Upper lobe of left lung (tissue), 4 donors: ENCODE data around the gene PBX4.

ENCODE experiments used
- EP300 ChIP-seq, 4 donors: sonication (generic); formaldehyde crosslinking; IDR thresholded peaks; one replicate each; pipeline ENCODE4 v1.5.1; 2017; ENCODE audit warnings: antibody characterized with exemption in 4 of 4, control low read depth in 2 of 4
- TF ChIP-seq, protein P1 (sequence below), 6 experiments: fragments of 450-650 bp in 4 of 6; fragments of 200-600 bp in 2 of 6; sonication (generic) in 2 of 6; IDR thresholded peaks; one replicate each; pipeline ENCODE4 v1.5.1; 2016 to 2019; ENCODE audit warnings: antibody characterized with exemption in 6 of 6

DNA sequence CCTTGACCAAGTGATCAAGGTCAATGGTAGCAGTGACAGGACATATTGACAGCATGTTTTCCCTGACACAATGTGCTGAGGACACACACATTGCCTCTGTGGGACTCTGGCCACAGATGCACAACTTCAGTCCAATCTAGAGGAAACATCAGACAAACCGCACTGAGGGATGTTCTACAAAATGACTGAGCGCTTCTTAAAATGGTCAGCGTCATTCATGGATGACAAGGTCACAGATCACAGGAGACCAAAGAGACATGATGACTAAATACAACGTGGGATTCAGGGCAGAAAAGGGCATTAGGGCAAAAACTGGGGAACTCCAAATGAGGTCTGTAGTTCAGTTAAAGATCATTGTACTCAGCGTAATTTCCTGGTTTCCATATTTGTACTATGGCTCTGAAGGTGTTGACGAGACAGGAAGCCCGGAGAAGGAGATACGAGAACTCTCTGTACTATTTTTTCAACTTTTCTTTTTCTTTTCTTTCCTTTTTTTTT is 20.6 kb downstream of the PBX4 start:
- TF ChIP-seq, protein P1, sequence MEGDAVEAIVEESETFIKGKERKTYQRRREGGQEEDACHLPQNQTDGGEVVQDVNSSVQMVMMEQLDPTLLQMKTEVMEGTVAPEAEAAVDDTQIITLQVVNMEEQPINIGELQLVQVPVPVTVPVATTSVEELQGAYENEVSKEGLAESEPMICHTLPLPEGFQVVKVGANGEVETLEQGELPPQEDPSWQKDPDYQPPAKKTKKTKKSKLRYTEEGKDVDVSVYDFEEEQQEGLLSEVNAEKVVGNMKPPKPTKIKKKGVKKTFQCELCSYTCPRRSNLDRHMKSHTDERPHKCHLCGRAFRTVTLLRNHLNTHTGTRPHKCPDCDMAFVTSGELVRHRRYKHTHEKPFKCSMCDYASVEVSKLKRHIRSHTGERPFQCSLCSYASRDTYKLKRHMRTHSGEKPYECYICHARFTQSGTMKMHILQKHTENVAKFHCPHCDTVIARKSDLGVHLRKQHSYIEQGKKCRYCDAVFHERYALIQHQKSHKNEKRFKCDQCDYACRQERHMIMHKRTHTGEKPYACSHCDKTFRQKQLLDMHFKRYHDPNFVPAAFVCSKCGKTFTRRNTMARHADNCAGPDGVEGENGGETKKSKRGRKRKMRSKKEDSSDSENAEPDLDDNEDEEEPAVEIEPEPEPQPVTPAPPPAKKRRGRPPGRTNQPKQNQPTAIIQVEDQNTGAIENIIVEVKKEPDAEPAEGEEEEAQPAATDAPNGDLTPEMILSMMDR (IDR thresholded peaks at IDR 0.05) = no peak
- peak in 1 of 4 donors; percentile 33 for TF ChIP-seq EP300 (IDR thresholded peaks at IDR 0.05)
